Activated CD8-positive, alpha-beta memory T cell treated with anti-CD3 and anti-CD28 coated beads, Interleukin-2, amount 50 U/mL, for 4 hours (primary cell): ENCODE measurements around the gene RTL5.
"Not testable (repeated sequence)": the region's sequence is repeated elsewhere in the genome, so short reads cannot be mapped to it uniquely, and the experiment has no call there.

Source experiments
- DNase-seq: peaks from one replicate; pipeline ENCODE4 v3.0.0-alpha.2; 2020

Gene RTL5

GRCh38 chrX:72131317-72132294 lies at the start of gene RTL5:
Gene RTL5 (minus strand): TSS chrX:72131915.
- DNase-seq = peak; percentile 66

DNA sequence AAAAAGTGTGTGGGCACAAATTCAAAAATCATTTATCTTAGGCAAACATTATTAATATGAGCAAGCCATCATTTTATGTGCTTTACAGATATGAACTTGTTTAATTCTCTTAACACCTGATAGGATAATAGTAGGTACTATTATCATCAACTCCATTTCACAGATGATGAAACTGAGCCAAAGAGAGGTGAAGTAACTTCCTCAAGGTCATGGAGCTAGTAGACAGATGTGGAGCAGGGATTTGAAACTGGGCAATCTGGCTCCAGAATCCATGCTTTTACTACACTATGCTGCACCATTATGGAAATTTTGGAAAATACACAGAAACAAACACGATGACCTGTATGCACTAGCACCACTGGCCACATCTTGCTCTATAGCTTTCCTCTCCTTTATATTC lies 48.8 kb upstream of the RTL5 start:
- no peak for DNase-seq

DNA sequence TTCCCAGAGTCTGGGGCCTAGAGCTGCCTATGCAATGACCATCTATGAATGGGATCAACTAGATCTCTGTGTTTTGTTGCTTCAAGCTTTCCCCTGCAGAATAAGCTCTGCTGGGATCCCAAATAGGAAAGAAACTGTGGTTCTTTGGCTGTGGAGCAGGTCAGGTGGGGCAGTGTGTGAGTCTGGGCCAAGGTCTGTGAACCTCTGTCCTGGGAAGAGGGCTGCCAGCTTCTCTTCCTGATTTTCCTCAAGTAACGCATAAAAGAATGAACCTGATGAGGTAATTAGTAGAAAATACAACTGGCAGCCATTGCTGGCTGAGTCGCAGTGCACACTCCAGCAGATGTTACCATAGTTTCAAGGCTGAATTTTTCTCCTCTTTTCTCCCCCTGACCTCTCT lies 45.3 kb upstream of the RTL5 start:
- DNase-seq = no peak

- DNase-seq = not testable (repeated sequence)
Observed at GRCh38 chrX:72176289-72176688, 44.6 kb upstream of the RTL5 start.

GRCh38 chrX:72169008-72169728 lies 37.5 kb upstream of the RTL5 start:
- DNase-seq = peak; percentile 16

GRCh38 chrX:72165551-72165950 lies 33.8 kb upstream of the RTL5 start:
- DNase-seq = no peak

DNA sequence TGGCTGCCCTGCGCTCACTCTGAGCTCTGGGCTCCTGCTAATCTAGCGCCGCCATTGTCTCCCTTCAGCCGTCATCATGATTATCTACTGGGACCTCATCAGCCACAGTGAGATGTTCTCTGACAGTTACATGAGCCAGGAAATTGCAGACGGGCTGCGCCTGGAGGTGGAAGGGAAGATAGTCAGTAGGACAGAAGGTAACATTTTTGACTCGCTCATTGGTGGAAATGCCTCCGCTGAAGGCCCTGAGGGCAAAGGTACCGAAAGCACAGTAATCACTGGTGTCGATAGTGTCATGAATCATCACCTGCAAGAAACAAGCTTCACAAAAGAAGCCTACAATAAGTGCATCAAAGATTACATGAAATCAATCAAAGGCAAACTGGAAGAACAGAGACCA lies 28.1 kb upstream of the RTL5 start:
- no peak for DNase-seq

DNA sequence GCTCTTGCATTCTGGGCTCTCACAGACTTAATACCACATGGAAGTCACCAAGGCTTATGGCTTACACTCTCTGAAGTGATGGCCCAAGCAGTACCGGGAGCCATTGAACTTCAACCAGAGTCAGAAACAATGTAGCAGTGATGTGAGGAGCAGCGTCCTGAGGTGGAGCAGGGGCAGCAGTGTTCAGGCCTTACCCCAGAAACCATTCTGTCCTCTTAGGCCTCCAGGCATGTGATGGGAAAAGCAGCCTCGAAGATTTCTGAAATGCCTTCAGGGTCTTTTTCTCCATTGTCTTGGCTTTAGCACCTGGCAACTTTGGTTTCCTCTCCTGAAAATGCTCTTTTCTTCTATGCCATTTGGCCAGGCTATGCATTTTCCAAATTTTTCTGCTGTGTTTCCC lies 27.1 kb upstream of the RTL5 start:
- DNase-seq = no peak

GRCh38 chrX:72146527-72146926 lies 14.8 kb upstream of the RTL5 start:
- DNase-seq = no peak

- DNase-seq = no peak
Observed at GRCh38 chrX:72145181-72145580, 13.5 kb upstream of the RTL5 start.

DNA sequence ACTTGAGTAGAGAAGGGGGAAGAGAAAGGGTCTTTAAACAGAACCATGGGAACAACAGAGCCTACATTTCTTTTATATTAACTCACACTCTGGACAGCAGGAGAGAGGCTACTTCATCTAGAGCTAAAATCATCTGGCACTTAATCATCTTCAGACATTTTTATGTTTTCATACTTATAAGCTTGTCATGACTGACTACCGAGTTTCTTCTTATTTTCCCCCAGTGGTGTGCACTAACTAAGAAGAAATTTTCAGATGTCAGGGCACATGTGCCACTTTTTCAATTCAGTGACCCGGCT lies 11.8 kb upstream of the RTL5 start:
- no peak for DNase-seq

- DNase-seq = no peak
Observed at GRCh38 chrX:72142794-72143608, 11.3 kb upstream of the RTL5 start.

GRCh38 chrX:72142094-72142793 lies 10.5 kb upstream of the RTL5 start:
- DNase-seq = no peak

DNA sequence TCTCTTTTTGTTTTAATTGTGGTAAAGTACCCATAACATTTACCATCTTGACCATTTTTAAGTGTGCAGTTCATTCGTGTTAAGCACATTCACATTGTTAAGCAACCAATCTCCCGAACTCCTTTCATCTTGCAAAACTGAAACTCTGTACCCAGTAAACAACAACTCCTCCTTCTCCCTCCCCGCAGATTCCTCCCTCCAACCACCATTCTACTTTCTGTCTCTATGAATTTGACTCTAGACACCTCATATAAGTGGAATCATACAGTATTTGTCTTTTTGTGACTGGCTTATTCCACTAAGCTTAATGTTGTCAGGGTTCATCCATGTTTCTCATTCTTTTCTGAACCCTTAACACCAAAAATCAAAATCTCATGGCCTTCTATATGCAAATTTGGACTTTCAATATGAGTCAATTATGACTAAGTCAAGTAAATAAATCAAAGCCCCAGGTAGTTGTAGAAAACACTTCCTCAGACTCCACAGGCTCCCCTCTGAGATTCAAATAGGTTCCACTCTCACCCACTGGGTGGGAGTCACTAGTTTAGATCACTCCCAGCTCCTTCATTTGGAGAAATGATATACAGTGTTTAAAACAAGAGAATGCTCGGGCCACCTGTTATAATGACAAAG lies 9.8 kb upstream of the RTL5 start:
- no peak for DNase-seq

DNA sequence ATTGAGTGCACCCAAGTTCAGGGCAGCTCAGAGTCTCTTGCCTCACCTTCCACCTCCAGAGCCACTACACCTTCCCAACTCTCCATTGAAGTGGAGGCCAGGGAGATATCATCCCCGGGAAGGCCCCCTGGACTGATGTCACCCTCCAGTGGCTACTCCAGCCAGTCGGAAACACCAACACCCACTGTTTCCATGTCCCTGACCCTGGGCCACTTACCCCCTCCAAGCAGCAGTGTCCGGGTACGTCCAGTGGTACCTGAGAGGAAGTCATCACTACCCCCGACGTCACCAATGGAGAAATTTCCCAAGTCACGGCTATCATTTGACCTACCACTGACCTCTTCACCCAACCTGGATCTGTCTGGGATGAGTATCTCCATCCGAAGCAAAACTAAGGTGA lies 7.8 kb upstream of the RTL5 start:
- no peak for DNase-seq

DNA sequence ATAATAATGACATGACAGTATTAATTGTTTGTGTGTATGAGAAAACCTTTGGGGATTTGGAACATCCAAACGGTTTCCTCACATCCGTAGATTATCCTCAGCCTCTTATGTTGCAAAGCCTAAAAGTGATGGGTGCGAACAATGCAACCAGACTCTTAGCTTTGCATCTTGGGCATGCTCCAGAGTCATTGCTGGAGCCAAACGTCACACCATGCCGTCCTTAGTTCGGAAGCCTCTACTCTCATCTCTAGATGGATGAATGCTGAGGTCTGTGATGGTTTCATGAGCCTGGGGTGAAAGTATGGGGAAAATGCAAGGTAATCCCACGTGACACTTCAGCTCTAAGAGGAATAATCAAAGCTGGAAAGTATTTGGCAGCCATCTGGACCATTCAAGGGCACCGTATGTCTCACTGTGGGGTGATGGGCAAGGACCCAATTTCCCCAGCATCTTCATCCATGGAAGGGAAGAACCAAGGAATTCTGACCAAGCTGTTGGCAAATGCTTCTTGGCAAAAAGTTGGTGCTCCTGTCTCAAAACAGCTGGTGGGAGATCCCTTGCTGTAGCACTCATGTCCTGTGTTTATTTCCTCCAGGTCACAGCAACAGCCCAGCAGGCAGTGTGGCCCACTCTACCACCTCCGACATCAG lies 6.3 kb upstream of the RTL5 start:
- no peak for DNase-seq

DNA sequence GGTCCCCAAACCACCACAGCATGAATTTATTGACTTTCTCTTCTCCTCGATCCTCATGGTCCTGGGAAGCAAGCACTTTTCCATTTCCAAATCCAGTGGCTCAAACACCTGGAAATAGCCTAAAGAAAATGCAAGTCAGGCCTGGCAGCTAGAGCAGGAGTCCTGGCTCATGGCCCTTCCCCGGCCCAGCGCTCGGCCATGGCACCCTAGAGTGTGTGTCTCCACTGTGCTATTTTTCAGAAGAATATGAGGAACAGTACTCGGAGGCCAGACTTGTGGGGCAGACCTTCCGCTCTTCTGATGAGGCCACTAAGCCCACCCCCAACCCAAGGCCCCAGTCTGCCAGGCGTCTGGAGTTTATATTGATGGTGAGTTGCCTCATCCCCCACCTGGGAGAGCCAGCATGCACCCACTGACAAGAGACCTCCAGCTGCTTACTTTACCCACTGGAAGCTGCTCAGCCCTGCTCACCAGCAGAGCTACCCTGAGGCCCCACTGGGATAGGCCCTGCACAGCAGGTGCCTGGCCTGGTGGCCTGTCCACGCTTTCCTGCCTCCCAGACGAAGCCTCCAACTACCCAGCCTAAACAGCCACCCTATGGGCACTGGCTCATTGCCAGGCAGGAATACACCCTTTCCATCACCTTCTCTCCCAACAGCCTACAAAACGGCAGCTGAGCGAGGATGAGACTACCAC lies 2.3 kb upstream of the RTL5 start:
- no peak for DNase-seq

DNA sequence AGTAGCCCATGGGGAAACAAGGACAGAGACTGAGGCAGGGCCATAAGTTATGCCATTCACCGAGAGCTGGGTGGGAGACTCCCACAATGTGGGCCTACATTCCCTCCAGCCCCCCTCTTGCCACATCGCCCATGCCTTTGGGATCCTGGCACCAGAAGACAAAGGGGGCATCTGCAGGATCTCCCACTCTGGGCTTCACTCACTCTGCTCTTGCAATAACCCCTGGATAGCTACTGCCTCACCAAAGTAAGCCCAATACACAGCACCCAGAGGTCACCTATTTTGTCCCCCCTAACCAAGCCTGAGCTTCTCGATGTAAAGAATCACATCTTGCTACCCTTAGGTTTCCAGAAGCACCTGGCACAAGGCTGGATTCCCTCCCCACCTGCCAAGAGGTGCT lies 741 bp upstream of the RTL5 start:
- DNase-seq = no peak

DNA sequence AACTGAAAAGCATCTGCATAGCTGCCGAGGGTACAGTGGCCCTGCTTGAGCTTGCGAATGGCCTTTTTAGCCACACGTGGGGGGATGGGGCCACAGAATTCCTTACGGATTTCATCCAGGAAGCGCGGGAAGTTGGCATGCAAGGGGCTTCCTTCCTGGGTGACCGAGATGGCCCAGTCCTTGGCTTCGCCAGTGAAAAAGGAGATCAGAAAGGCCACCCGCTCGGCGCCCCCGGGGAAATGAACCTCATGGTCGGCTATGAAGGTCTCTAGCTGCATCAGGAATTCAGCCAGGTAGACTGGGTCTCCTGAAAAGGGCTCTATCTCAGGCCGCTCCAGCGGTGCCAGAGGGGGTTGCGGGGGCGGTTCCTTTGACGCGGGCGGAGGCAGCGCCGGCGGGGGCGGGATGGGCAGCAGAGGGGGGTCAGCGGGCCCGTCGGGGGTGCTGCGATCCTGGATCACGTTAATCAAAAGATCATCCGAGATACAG lies 909 bp downstream of the RTL5 start:
- no peak for DNase-seq

- no peak for DNase-seq
Observed at GRCh38 chrX:72130156-72130761, 1.5 kb downstream of the RTL5 start.

GRCh38 chrX:72129661-72130060 lies 2.1 kb downstream of the RTL5 start:
- DNase-seq = no peak
